Panc1 (cell line): Measurements from ENCODE around the gene CYTH3. TPM values are rescaled to one million over a fixed set of nuclear protein-coding genes. Genes with fewer than 3 reads are reported as not detected.

ENCODE experiments used
- ATAC-seq: fragments of 200-7000 bp; cut with Tn5 transposase; 2 replicates; pipeline ENCODE4 v1.9.1; 2020; ENCODE audit warnings: mild to moderate bottlenecking, moderate library complexity
- BruUV-seq: library from RNA; stranded (reverse); fragments of 400-500 nt; replicated peaks from 2 replicates; lab custom pipeline; 2021; lab: Mats Ljungman, UMichigan
- CTCF ChIA-PET: fragments of 300-600 bp; sonication (Branson Sonifier 250); formaldehyde crosslinking; loops from one replicate; lab custom pipeline; 2022; ENCODE audit warnings: antibody characterized with exemption; lab: Charles Lee
- POLR2A ChIA-PET: fragments of 300-600 bp; sonication (Branson Sonifier 250); formaldehyde crosslinking; loops from one replicate; lab custom pipeline; 2022; ENCODE audit warnings: antibody characterized with exemption; lab: Charles Lee
- DNase-seq: peaks from one replicate; pipeline ENCODE4 v3.0.0-alpha.2; 2010; ENCODE audit warnings: low read depth, low spot score
- H3K27ac ChIP-seq: 2 replicates; pipeline ENCODE4 v1.5.1; 2011; ENCODE audit warnings: mild to moderate bottlenecking, low read length, inconsistent platforms
- H3K27me3 ChIP-seq: fragments of 200-500 bp; sonication (Bioruptor generic); 2 replicates; pipeline ENCODE4 v1.6.0; 2014; ENCODE audit warnings: low read length, inconsistent platforms; ENCODE audit not compliant: control insufficient read depth, insufficient read depth
- H3K36me3 ChIP-seq: fragments of 200-500 bp; sonication (Bioruptor generic); 2 replicates; pipeline ENCODE4 v1.5.1; 2014; ENCODE audit warnings: inconsistent platforms, mild to moderate bottlenecking, low read length, moderate library complexity; ENCODE audit not compliant: control insufficient read depth, insufficient read depth
- H3K4me1 ChIP-seq: 2 replicates; pipeline ENCODE4 v1.5.1; 2011; ENCODE audit warnings: inconsistent platforms, mild to moderate bottlenecking, low read length, moderate library complexity; ENCODE audit not compliant: control insufficient read depth, insufficient read depth
- H3K4me3 ChIP-seq, 2 experiments: 2 replicates each; pipeline ENCODE4 v1.5.1; 2011 to 2012; ENCODE audit warnings: low read depth in 2 of 2, low read length in 2 of 2, mild to moderate bottlenecking in 2 of 2, inconsistent platforms in 1 of 2, moderate library complexity in 1 of 2
- H3K9me3 ChIP-seq: fragments of 200-500 bp; sonication (Bioruptor generic); 2 replicates; pipeline ENCODE4 v1.5.1; 2014; ENCODE audit warnings: low read depth, mild to moderate bottlenecking, inconsistent platforms, low read length, moderate library complexity; ENCODE audit not compliant: control insufficient read depth, insufficient read depth
- CTCF ChIP-seq: fragments of 450-650 bp; IDR thresholded peaks from 2 replicates; pipeline ENCODE4 v1.5.1; 2017; ENCODE audit warnings: mild to moderate bottlenecking
- POLR2AphosphoS5 ChIP-seq: IDR thresholded peaks from 2 replicates; pipeline ENCODE4 v1.6.1; 2012; ENCODE audit warnings: mild to moderate bottlenecking, low read depth, low read length, moderate library complexity
- REST ChIP-seq, 2 experiments: IDR thresholded peaks; 2 replicates each; pipeline ENCODE4 v1.6.1; 2011 to 2012; ENCODE audit warnings: low read depth in 2 of 2, control low read depth in 1 of 2, low read length in 1 of 2, mild to moderate bottlenecking in 1 of 2, moderate library complexity in 1 of 2; ENCODE audit not compliant: insufficient read depth in 1 of 2
- SIN3A ChIP-seq: IDR thresholded peaks from 2 replicates; pipeline ENCODE4 v1.6.1; 2012; ENCODE audit warnings: low read depth, mild to moderate bottlenecking, low read length, moderate library complexity, borderline replicate concordance; ENCODE audit not compliant: insufficient read depth
- TCF7L2 ChIP-seq: IDR thresholded peaks from 2 replicates; pipeline ENCODE4 v1.6.1; 2011; ENCODE audit warnings: mild to moderate bottlenecking, low read depth, low read length, inconsistent platforms
- in situ Hi-C: cut with HindIII; loops from 2 replicates; pipeline ENCODE4 v1.10.0; 2016; ENCODE audit warnings: low sequenced_read_pairs, low pct_unique_long_range_greater_than_20kb
- intact Hi-C: fragments of 100-400 bp; cut with micrococcal nuclease; formaldehyde crosslinking; loops from one replicate; pipeline ENCODE4 v1.10.0; 2022; ENCODE audit not compliant: unreplicated experiment
- total RNA-seq: library from RNA; stranded (reverse); gene quantifications from one replicate; pipeline ENCODE4 v1.2.1, GENCODE V29; 2021; ENCODE audit not compliant: unreplicated experiment

The CYTH3 gene
- total RNA-seq, 1 experiment from 2014 or later, result 35.5 TPM

GRCh38 chr7:6271694-6272440 lies 557 bp downstream of the CYTH3 start:
- H3K27me3 ChIP-seq, result no peaks in the 10 kb centered on the region
- ChIA-PET POLR2A (interaction anchor here (0.5 to 1.0 kb wide), 2 partner anchors 13 to 35 kb away, joined by 3 read pairs; no protein-coding TSS in a partner anchor), CTCF (no interaction called here)
- TF ChIP-seq CTCF, result no peak
- no peak for TF ChIP-seq REST (IDR thresholded peaks at IDR 0.05; ENCODE audit: insufficient read depth in 1 of 2, low read depth in 2 of 2, low read length in 1 of 2)
- no peak for TF ChIP-seq TCF7L2
- TF ChIP-seq SIN3A, result 0 out of 2 replicates have a peak, but pooled peaks have one; percentile 43
- peaks cover 32% of the 10 kb centered on the region for H3K4me1 ChIP-seq
- BruUV-seq, result no TSS peak
- peak overlapping the region; percentile 78 for H3K27ac ChIP-seq
- peak overlapping the region; percentile 83 to 93 for H3K4me3 ChIP-seq
- in situ Hi-C loops, result no loop called here
- DNase-seq, result no peak
- peak; percentile 27 for ATAC-seq
- no peaks in the 10 kb centered on the region; the same call in 1 of the 2 replicates for H3K36me3 ChIP-seq
- intact Hi-C loops, result no loop called here
- H3K9me3 ChIP-seq, result no peaks in the 10 kb centered on the region

- peak overlapping the region; percentile 83 to 93 for H3K4me3 ChIP-seq
- peaks cover 32% of the 10 kb centered on the region for H3K4me1 ChIP-seq
- no peak for DNase-seq
- no TSS peak for BruUV-seq
- H3K27me3 ChIP-seq, result no peaks in the 10 kb centered on the region
- in situ Hi-C loops, result no loop called here
- ATAC-seq, result peak; percentile 86
- H3K9me3 ChIP-seq, result no peaks in the 10 kb centered on the region
- no peaks in the 10 kb centered on the region; the same call in 1 of the 2 replicates for H3K36me3 ChIP-seq
- ChIA-PET POLR2A (interaction anchor here (0.6 to 1.0 kb wide), 3 partner anchors 11 to 14 kb away, joined by 3 to 9 read pairs (median 4); no protein-coding TSS in a partner anchor), CTCF (interaction anchor here (0.6 kb wide), 1 partner anchor 96 kb away, joined by 3 read pairs; no protein-coding TSS in a partner anchor)
- intact Hi-C loops, result no loop called here
- H3K27ac ChIP-seq, result peak overlapping the region; percentile 78
- TF ChIP-seq TCF7L2 (no peak; the same call in 1 of the 2 replicates), SIN3A (no peak), REST (IDR thresholded peaks at IDR 0.05; ENCODE audit: insufficient read depth in 1 of 2, low read depth in 2 of 2, low read length in 1 of 2) (no peak), CTCF (no peak), POLR2AphosphoS5 (no peak)
Observed at GRCh38 chr7:6271060-6271658, 1.3 kb downstream of the CYTH3 start.
